AML-193 (cell line): Measurements from ENCODE around the gene MREG.
"Not testable (repeated sequence)": the region's sequence is repeated elsewhere in the genome, so short reads cannot be mapped to it uniquely, and the experiment has no call there.

Source experiments
- DNase-seq, 2 experiments: peaks; one replicate each; lab custom pipeline; 2025; lab: John Stamatoyannopoulos, UW

MREG gene

GRCh38 chr2:216021768-216022565 is 8.6 kb upstream of the MREG start:
- DNase-seq, result no peak

- DNase-seq, result no peak
These were observed 5.4 kb upstream of the MREG start for GRCh38 chr2:216018709-216019108.

GRCh38 chr2:216017365-216017764 is 4.0 kb upstream of the MREG start:
- no peak for DNase-seq

GRCh38 chr2:216016581-216016980 is 3.2 kb upstream of the MREG start:
- DNase-seq, result no peak

GRCh38 chr2:216015722-216016464 is 2.5 kb upstream of the MREG start:
- no peak for DNase-seq

GRCh38 chr2:216014986-216015385 is 1.6 kb upstream of the MREG start:
- no peak for DNase-seq

GRCh38 chr2:216014006-216014405 is 655 bp upstream of the MREG start:
- DNase-seq, result no peak

GRCh38 chr2:216012830-216013079 is 596 bp downstream of the MREG start:
- DNase-seq, result no peak

- no peak for DNase-seq
These were observed 1.1 kb downstream of the MREG start for GRCh38 chr2:216012133-216012829.

GRCh38 chr2:216009215-216009614 is 4.1 kb downstream of the MREG start:
- not testable (repeated sequence) for DNase-seq

- DNase-seq, result no peak
These were observed 5.0 kb downstream of the MREG start for GRCh38 chr2:216008387-216008786.

- peak; percentile 64 to 71 for DNase-seq
These were observed 7.1 kb downstream of the MREG start for GRCh38 chr2:216006164-216006663.

- no peak for DNase-seq
These were observed 8.6 kb downstream of the MREG start for GRCh38 chr2:216004697-216005283.

- DNase-seq, result no peak
These were observed 9.3 kb downstream of the MREG start for GRCh38 chr2:216003876-216004696.

GRCh38 chr2:216002693-216003092 is 10.7 kb downstream of the MREG start:
- no peak for DNase-seq

- DNase-seq, result no peak
These were observed 11.2 kb downstream of the MREG start for GRCh38 chr2:216002101-216002678.

- no peak for DNase-seq
These were observed 11.9 kb downstream of the MREG start for GRCh38 chr2:216001216-216002100.

GRCh38 chr2:215998636-215999035 is 14.7 kb downstream of the MREG start:
- no peak for DNase-seq

- no peak for DNase-seq
These were observed 16.1 kb downstream of the MREG start for GRCh38 chr2:215997219-215997618.

- no peak for DNase-seq
These were observed 18.4 kb downstream of the MREG start for GRCh38 chr2:215994911-215995310.
